H7 (cell line): ENCODE data around the gene GIT1. TPM values are rescaled to one million over a fixed set of nuclear protein-coding genes. Genes with fewer than 3 reads are reported as not detected.

Experiments used
- DNase-seq: peaks from one replicate; pipeline ENCODE4 v3.0.0; 2012
- H3K27me3 ChIP-seq: 2 replicates; pipeline ENCODE4 v1.6.0; 2011; ENCODE audit warnings: mild to moderate bottlenecking, low read length; ENCODE audit not compliant: control insufficient read depth, insufficient read depth
- H3K36me3 ChIP-seq: replicated peaks from 2 replicates; pipeline ENCODE4 v1.5.1; 2011; ENCODE audit warnings: low read length; ENCODE audit not compliant: control insufficient read depth, insufficient read depth
- H3K4me3 ChIP-seq: 2 replicates; pipeline ENCODE4 v1.5.1; 2011; ENCODE audit warnings: low read depth, mild to moderate bottlenecking, control low read depth, low read length, moderate library complexity; ENCODE audit not compliant: insufficient read depth
- total RNA-seq: library from RNA; depleted of rRNA; stranded (reverse); fragments of >200 nt; shearing (Covaris generic); gene quantifications from 2 replicates; pipeline ENCODE4 v1.2.3, GENCODE V29; 2014

Gene GIT1
- total RNA-seq, 1 experiment from 2014 or later: 46.1 TPM

- peaks cover 39% of the 10 kb centered on the region for H3K27me3 ChIP-seq
- H3K36me3 ChIP-seq: no peaks in the 10 kb centered on the region
- H3K4me3 ChIP-seq: no peak overlapping the region
- DNase-seq: no peak
Observed at GRCh38 chr17:29611351-29612093, 22.1 kb upstream of the GIT1 start.

DNA sequence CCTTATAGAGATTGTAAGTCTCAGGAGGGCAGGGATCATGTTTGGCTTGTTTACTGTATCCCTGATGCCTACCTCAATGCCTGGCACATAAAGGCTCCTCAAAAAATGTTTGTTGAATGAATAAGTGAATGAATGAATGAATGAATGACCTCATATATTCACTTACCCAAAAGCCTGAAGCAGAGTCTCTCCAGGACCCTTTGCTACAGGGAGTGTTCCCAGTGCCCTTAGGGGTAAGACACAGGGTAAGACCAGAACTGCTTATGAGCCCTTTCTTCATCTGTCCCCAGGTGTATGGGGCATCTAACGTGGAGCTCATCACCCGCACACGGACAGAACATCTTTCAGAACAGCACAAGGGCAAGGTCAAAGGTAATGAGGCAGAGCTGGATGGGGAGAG is 20.9 kb upstream of the GIT1 start:
- H3K36me3 ChIP-seq: no peaks in the 10 kb centered on the region
- H3K27me3 ChIP-seq: peaks cover 29% of the 10 kb centered on the region
- no peak for DNase-seq
- no peak overlapping the region for H3K4me3 ChIP-seq

DNA sequence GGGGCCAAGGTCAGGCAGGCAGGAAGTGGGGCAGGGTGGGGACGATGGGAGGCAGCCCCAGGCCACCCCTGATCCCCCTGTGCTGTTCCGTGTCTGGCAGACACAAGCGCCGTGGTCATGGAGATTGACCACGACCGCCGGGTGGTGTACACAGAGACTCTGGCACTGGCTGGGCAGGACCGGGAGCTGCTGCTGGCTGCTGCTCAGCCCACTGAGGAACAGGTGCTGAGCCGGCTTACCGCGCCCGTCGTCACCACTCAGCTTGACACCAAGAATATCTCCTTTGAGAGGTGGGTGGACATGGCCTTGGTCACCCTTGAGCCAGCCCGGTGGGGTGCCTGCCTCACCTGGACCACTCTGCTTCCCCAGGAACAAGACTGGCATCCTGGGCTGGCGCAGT is 19.5 kb upstream of the GIT1 start:
- Histone ChIP-seq H3K4me3 (no peak overlapping the region), H3K36me3 (no peaks in the 10 kb centered on the region), H3K27me3 (peaks cover 15% of the 10 kb centered on the region)
- DNase-seq: peak; percentile 17

DNA sequence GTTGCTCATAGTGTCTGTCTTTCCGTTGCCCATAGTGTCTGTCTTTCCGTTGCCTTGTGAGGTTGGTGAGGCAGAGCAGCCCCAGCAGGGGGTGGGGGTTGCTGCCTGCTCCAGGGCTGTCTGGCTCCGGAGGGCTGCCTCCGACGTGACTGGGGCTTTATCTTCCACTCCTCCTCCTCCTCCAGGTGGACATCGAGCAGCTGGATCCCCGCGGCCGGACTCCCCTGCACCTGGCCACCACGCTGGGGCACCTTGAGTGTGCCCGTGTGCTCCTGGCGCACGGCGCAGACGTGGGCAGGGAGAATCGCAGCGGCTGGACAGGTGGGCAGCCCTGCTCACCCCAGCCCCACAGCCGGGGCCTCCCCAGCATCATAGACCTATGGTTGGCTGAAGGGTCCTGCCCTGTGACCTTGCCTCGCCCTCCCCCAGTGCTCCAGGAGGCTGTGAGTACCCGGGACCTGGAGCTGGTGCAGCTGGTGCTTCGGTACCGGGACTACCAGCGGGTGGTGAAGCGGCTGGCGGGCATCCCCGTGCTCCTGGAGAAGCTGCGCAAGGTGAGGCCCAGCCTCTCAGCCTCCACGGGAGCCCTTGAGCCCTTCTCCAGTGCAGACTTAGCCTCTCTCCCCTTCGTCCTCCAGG is 18.2 kb upstream of the GIT1 start:
- H3K4me3 ChIP-seq: no peak overlapping the region
- DNase-seq: peak; percentile 57
- H3K27me3 ChIP-seq: peaks cover 4% of the 10 kb centered on the region; the same call in 1 of the 2 replicates
- H3K36me3 ChIP-seq: no peaks in the 10 kb centered on the region

- Histone ChIP-seq H3K4me3 (no peak overlapping the region), H3K27me3 (no peaks in the 10 kb centered on the region), H3K36me3 (no peaks in the 10 kb centered on the region)
- no peak for DNase-seq
Observed at GRCh38 chr17:29603109-29603674, 13.7 kb upstream of the GIT1 start.

GRCh38 chr17:29597361-29598172 is 8.1 kb upstream of the GIT1 start:
- Histone ChIP-seq H3K27me3 (peaks cover 15% of the 10 kb centered on the region), H3K36me3 (no peaks in the 10 kb centered on the region), H3K4me3 (no peak overlapping the region)
- DNase-seq: peak; percentile 68

DNA sequence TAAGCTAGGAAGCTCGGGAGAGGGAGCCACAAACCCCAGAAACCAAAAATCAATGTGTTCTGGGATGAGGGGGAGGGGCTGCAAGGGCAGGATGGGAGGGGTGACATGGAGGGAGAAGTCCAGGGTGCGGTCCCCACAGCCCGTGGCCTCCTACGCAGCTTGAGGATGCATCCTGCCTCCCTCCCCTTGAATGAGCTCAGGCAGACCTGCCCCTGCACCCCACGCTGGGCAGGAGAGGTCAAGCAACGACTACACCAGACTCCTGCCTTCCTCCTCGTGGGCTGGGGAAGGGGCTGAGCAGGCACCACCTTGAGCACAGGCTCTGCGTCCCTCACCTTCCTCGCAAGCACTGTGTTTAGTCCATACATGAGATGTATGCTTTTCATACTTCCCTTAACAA is 7.4 kb upstream of the GIT1 start:
- no peak overlapping the region for H3K4me3 ChIP-seq
- DNase-seq: peak; percentile 58
- H3K27me3 ChIP-seq: peaks cover 15% of the 10 kb centered on the region
- H3K36me3 ChIP-seq: no peaks in the 10 kb centered on the region

- no peak for DNase-seq
- Histone ChIP-seq H3K36me3 (no peaks in the 10 kb centered on the region), H3K27me3 (peaks cover 15% of the 10 kb centered on the region), H3K4me3 (no peak overlapping the region)
Observed at GRCh38 chr17:29595943-29596774, 6.7 kb upstream of the GIT1 start.

DNA sequence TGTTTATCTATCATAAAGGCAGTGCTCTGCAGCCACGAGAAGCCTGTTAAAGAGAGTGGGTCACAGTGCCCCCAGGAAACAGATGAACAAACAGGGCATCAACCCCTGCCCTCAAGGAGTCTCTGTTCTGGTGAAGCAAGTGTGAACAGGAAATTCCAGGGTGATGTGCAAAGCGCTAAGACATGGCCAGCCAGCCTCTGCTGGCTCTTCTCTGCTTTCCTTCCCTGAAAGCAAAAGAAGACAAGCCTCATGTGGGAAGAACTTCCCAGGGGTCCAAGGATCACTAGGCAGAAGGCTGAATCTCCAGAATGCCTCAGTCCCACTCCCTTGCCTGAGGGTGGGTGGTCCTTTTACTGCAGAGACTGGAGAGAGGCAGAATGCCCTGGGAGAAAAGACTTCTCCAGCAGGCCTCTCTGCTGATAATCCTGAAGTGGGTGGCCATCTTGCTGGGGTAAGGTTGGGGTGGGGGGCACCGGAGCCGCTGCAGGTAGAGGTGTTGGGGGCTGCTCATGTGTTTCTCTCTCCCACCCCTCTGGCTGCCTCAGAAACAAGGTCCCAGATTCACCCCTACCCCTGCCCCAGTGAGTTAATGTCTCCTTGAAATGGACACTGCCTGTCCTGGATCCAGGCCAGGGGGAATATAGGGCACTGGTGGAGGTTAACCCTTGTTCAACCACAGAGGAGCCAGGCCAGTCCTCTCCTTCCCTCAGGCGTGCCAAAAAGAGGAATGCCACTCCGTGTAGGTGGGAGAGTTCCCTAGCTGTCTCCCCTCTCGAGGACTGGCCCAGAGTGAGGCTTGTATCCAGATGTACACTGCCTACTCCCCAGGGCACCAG is 5.9 kb upstream of the GIT1 start:
- Histone ChIP-seq H3K36me3 (no peaks in the 10 kb centered on the region), H3K4me3 (no peak overlapping the region), H3K27me3 (peaks cover 17% of the 10 kb centered on the region)
- no peak for DNase-seq

DNA sequence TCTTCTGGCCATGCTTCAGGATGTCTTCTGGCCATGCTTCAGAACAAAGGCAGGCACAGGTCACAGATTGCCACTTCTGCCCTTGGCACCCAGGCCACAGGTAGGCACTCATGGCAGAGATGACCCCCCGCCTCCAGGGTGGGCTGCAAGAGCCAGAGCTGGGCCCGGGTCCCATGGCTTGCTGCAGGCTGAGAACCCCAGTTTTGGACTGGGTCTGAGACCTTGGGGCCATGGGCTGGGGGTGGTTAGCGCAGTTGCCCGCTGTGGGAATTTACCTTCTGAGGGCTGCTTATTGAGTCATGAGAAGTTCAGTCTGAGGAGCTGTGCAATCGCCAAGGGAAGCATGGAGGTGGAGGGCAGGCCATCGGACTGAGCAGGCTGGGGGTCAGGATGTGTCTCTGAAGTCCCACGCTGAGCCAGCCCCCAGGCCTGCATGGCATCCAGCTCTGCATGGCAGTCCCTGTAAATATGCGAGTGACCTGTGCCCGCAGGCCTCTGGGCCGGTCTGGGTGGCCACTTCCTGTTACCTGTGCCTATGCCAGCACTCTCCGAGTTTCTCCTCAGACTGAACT is 5.2 kb upstream of the GIT1 start:
- H3K4me3 ChIP-seq: no peak overlapping the region

DNA sequence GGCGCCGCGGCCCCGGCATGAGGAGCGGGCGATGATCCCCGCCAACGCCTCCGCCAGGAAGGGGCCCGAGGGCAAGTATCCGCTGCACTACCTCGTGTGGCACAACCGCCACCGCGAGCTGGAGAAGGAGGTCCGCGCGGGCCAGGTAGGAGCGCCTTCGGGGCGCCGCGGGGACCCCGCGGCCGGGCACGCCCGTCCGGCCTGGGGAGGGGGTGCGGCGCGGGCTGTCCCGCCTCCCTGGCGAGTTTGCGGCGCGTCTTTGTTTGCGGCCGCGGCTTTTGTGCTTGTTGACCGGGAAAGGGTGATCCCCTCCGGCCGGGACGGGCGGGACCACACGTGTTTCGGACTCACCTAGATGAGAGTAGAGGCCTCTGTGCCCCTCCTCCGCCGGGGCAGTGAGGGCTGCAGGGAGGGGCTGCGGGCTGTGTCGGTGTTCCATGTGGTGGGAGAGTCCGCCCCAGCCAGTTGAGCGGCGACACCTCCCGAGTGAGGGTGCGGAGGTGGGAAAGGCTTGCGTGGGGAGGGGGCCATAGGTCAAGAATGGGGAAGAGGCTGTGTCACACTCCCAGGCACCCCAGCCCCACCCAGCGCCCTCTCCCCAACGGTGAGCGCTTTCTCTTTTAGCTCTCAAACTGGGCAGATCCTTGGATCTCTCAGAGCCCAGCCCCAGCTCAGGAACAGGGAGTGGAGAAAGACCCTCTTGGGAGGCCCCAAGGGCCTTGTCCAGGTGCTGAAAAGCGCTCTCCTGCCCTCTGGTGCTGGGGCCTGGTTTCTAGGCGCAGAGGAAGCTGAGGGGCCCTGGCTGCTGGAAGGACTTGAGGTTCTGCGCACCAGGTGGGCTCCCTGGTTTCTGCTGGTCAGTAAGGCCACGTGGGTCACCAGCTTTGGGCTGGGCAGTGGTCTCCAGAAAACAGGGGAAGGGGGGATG is 4.4 kb upstream of the GIT1 start:
- peaks cover 22% of the 10 kb centered on the region for H3K27me3 ChIP-seq
- peak overlapping the region; percentile 47 for H3K4me3 ChIP-seq
- DNase-seq: peak; percentile 90
- no peaks in the 10 kb centered on the region for H3K36me3 ChIP-seq

More for the DNA sequence above, 5.2 kb upstream of the GIT1 start:
- DNase-seq: no peak
- no peaks in the 10 kb centered on the region for H3K36me3 ChIP-seq
- H3K27me3 ChIP-seq: peaks cover 22% of the 10 kb centered on the region

DNA sequence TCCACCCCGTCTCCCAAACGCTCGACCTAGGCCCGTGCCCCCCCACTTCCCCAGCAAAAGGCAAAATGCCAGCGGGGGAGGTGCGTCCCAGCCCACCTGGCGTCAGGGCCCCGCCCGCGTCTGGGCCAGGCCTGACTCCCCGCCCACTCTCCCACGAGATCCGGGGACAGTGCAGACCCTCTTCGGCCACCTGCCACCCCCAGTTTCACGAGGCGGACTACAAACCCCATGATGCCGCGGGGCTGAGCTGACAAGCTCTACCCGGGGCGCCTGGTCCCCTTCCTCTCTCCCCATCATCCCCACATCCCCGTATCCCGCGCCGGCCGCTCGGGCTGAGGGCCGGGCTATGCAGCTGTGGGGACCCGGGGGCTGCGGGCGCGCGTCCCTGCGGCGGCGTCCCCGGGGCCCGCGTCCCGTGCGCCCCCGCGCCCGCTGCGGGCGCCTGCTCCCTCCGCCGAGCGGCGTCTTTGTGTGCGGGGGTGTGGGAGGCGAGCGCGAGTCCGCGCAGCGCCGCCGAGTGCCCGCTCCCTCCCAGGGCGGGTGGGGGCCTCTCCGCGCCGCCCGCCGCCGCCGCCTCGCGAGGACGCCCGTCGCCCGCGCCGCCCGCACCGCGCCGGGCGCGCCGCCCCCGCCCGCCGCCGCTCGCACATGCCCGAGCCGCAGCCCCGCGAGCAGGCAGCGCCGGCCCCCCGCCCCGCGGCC is 3.6 kb upstream of the GIT1 start, which contains the start of gene ANKRD13B:
Gene ANKRD13B (plus strand): TSS at position 283 of the 702 bp plus-strand sequence. CDS start 490 bp downstream, outside the sequence.
- DNase-seq: peak; percentile 85
- no peaks in the 10 kb centered on the region for H3K36me3 ChIP-seq

More for the DNA sequence above, 3.6 kb upstream of the GIT1 start, which contains the start of gene ANKRD13B:
- peak within 1 kb of the TSS; percentile 70 for H3K4me3 ChIP-seq
- peaks cover 24% of the 10 kb centered on the region for H3K27me3 ChIP-seq
